HG02852 (cell line): ENCODE results near the gene KCNJ9.
"Not testable (repeated sequence)": the region's sequence is repeated elsewhere in the genome, so short reads cannot be mapped to it uniquely, and the experiment has no call there.

ENCODE experiments used
- ATAC-seq: cut with Tn5 transposase; IDR thresholded peaks from one replicate; pipeline ENCODE4 v1.9.1; 2021; ENCODE audit warnings: mild to moderate bottlenecking, moderate library complexity; ENCODE audit not compliant: unreplicated experiment

Gene KCNJ9

DNA sequence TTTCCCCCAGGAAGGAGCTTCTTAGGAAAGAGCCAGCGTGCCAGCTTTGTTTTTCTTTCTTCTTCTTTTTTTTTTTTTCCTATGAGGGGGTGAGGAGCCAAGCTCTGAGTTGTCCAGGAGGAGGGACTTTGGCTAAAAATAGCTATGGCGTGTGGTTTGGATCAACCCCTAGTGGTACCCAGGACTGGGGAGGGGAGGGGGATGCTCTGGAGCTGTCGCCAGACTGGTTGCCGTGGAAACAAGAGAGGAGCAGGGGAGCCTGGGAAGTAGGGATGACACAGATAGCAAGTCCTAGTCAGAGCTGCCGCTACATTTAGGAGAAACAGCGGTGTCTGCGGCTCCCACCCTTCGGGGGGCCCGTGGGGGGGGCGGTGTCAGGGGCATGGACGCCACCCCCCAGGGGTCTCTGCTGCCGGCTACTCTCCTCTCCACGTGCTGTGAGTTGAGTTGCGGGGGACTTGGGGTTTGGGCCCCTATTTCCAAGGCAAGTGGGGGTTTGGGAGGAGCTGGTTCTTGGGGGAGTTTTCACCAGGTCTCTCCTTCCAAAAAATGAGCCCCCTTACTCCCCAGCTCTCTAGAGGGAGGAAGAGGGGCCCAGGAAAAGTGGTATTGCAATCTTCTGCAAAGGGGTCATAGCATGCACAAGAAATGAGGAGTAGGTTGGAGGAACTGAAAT is at the start of gene KCNJ9:
TSS of gene KCNJ9 (plus strand) at position 278 of the 676 bp plus-strand sequence. CDS start 2,493 bp downstream, outside the sequence.
- no peak for ATAC-seq

GRCh38 chr1:160032165-160032820 is 49.0 kb upstream of the KCNJ9 start:
- peak; percentile 34 for ATAC-seq

- ATAC-seq, result no peak
Observed at GRCh38 chr1:160040476-160040875, 40.9 kb upstream of the KCNJ9 start.

GRCh38 chr1:160043543-160043942 is 37.8 kb upstream of the KCNJ9 start:
- ATAC-seq, result no peak

DNA sequence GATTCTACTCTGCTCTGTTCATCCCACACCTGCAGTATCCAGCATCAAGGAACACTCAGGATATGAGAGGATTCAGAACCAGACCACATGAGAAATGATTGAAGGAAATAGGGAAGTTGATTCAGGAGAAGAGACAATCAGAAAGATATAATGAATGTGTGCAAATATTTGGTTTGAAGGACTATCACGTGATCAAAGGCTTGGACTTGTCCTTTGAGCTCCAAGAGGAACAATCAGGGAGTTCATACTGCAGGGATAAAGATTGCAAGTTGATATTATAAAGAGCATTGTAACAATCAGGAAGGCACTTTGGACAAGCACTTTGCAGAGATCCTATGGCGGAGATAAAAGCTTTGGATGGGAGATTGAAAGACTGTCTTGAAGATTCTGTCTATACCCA is 35.7 kb upstream of the KCNJ9 start:
- no peak for ATAC-seq

GRCh38 chr1:160046494-160047110 is 34.7 kb upstream of the KCNJ9 start:
- ATAC-seq, result peak; percentile 57

DNA sequence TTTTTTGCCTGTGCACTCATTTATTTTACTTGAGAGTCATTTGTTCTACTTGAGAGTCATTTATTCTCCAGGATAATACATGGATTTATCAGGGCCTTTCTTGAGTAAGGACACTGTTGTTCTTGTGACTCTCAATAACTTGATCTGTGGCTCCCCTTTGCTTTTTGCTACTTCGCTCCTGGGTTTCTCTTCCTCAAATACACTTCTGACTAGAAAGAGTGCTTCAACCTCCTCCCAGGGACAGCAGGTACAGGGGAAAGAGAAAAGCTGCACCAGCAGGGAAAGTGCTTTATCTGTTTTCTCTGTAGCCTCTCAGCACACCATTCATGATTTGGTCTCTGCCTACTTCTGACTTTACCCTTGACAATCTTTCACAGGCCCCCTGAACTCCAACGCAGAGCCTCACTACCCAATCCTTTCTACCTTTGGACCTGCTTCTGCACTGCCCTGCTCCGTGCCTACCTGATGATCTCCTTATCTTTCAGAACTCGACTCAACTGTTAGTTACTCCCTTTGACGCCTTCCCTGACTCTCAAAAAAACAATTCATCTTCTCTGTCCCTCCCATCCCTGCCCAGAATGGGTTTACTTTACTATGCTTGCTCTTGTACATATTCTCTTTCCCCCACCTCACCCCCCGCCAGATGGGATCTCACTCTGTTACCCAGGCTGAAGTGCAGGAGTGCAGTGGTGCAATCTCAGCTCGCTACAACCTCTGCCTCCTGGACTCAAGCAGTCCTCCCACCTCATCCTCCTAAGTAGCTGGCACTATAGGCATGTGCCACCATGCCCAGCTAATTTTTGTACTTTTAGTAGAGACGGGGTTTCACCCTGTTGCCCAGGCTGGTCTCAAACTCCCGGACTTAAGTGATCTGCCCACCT is 34.0 kb upstream of the KCNJ9 start:
- peak; percentile 28 for ATAC-seq

GRCh38 chr1:160048335-160048734 is 33.0 kb upstream of the KCNJ9 start:
- no peak for ATAC-seq

GRCh38 chr1:160049101-160049500 is 32.2 kb upstream of the KCNJ9 start:
- no peak for ATAC-seq

GRCh38 chr1:160050182-160050581 is 31.2 kb upstream of the KCNJ9 start:
- not testable (repeated sequence) for ATAC-seq

DNA sequence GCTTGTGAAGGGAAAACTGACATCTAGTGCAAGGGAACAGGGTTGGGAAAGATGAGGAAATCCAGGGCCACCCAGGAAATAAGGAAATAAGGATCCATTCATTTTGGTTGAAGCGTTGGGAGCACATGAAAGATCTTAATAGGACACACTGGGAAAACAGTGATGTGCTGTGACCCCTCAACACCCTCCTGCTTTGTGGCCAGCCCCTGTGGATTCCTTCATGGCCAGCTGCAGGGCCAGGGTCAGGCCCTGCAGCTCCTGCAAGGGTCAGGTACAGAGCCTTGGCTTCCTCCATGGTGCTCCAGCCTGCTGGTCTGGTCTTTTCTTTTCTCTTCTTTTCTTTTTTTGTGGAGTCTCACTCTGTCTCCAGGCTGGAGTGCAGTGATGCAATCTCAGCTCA is 30.7 kb upstream of the KCNJ9 start:
- no peak for ATAC-seq

DNA sequence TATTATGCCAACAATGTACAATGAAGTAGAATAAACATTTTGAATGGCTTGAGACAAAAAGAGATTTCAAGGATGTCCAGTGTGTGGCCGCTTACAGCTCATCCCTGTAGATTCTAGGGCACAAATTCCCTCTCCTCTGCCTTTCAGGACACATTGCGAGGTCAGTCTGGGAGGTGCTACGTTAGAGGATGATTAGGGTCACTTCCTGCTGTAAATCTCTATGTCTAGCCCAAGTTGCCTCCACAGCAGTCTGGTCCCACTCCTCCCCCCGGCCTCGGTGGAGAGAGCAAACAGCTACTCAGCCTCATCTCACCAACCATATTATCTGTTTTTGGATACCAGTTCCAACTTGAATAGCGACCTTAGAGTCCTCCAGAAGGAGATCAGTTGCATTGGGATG is 28.4 kb upstream of the KCNJ9 start:
- ATAC-seq, result no peak

- no peak for ATAC-seq
Observed at GRCh38 chr1:160053548-160054365, 27.6 kb upstream of the KCNJ9 start.

DNA sequence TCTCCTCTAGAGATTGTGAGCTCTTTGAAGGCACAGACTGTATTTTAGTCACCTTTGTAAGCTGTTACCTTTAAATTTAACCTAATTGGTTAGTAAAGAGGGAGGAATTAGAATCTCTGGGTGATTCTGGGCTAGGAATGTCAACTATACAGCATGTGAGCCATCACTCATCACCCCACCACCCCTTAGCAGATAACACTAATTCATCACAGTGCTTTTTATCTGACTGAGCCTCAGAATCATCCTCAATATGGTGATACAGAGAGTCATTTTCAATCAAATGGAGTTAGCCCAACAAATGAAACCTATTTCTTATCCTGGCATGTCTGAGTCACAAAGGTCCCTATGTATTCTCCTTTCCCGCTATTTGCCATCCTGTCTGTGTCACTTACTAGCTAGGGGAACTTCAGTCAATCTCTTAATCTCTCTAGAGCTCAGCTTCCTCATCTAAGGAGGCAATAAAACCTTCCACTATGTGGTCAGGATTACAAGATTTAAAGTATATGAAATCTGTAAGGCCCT is 24.6 kb upstream of the KCNJ9 start:
- ATAC-seq, result no peak

DNA sequence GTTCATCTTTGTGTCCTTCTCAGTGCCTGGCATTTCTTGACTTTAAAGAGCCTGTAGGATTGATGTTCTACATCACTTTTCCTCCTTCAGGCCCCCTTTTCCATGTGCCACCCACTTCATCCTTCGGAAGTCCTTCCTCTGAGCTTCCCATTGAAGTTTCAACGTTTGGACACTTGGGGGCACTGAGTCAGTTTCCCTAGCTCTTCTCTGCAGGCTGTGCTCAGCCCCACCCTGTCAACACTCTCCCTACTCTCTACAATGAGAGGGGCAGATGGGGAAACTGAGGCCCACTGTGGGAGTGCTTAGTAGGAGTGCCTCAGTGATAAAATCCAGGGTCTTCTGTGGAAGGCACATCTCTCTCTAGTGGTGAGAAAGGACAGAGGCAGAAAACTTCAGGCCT is 23.3 kb upstream of the KCNJ9 start:
- ATAC-seq, result no peak

- no peak for ATAC-seq
Observed at GRCh38 chr1:160061369-160062229, 19.7 kb upstream of the KCNJ9 start.

- no peak for ATAC-seq
Observed at GRCh38 chr1:160062230-160062532, 19.2 kb upstream of the KCNJ9 start.

- ATAC-seq, result no peak
Observed at GRCh38 chr1:160063176-160063575, 18.2 kb upstream of the KCNJ9 start.

- ATAC-seq, result no peak
Observed at GRCh38 chr1:160064164-160064563, 17.2 kb upstream of the KCNJ9 start.
